ENCODE results near the gene SPSB4. TPM values are rescaled to one million over a fixed set of nuclear protein-coding genes. Genes with fewer than 3 reads are reported as not detected.
A peak's percentile ranks its signal among the peaks of the same experiment; 100 is the strongest.
"Not testable (repeated sequence)": the region's sequence is repeated elsewhere in the genome, so short reads cannot be mapped to it uniquely, and the experiment has no call there.

SPSB4 gene
- total RNA-seq, 1 experiment from 2014 or later: 0.05 TPM

GRCh38 chr3:141015481-141015880, 35.7 kb upstream of the SPSB4 start:
- ATAC-seq (no peak), DNase-seq (ENCODE audit: low read depth, low spot score) (no peak)
- no peak overlapping the region for H3K4me3 ChIP-seq (ENCODE audit: low read depth in 2 of 2, low read length in 2 of 2)
- no TSS peak for BruUV-seq (replicated peaks)
- TF ChIP-seq CTCF (IDR thresholded peaks at IDR 0.05): no peak
- TF ChIP-seq TCF7L2 (IDR thresholded peaks at IDR 0.05; ENCODE audit: low read depth, low read length): no peak
- TF ChIP-seq SIN3A (IDR thresholded peaks at IDR 0.05; ENCODE audit: borderline replicate concordance, insufficient read depth, low read depth, low read length): no peak
- no peak for TF ChIP-seq REST (IDR thresholded peaks at IDR 0.05; ENCODE audit: insufficient read depth in 1 of 2, low read depth in 2 of 2, low read length in 1 of 2)
- no peak for TF ChIP-seq POLR2AphosphoS5 (IDR thresholded peaks at IDR 0.05; ENCODE audit: low read depth, low read length)
- intact Hi-C loops (cut with micrococcal nuclease; ENCODE audit: unreplicated experiment): no loop called here
- no peaks in the 10 kb centered on the region for H3K4me1 ChIP-seq (ENCODE audit: control insufficient read depth, insufficient read depth, low read length)
- in situ Hi-C loops (cut with HindIII; ENCODE audit: low pct_unique_long_range_greater_than_20kb, low sequenced_read_pairs): no loop called here
- no peaks in the 10 kb centered on the region for H3K36me3 ChIP-seq (ENCODE audit: control insufficient read depth, insufficient read depth, low read length)
- peaks cover 15% of the 10 kb centered on the region for H3K27me3 ChIP-seq (ENCODE audit: control insufficient read depth, insufficient read depth, low read length)
- no peak overlapping the region for H3K27ac ChIP-seq (ENCODE audit: low read length)
- ChIA-PET POLR2A (no interaction called here), CTCF (no interaction called here)
- no peaks in the 10 kb centered on the region for H3K9me3 ChIP-seq (ENCODE audit: control insufficient read depth, insufficient read depth, low read depth, low read length)

- H3K27me3 ChIP-seq (ENCODE audit: control insufficient read depth, insufficient read depth, low read length); BruUV-seq (replicated peaks); H3K4me3 ChIP-seq (ENCODE audit: low read depth in 2 of 2, low read length in 2 of 2); POLR2A ChIA-PET; DNase-seq (ENCODE audit: low read depth, low spot score); CTCF ChIA-PET; H3K4me1 ChIP-seq (ENCODE audit: control insufficient read depth, insufficient read depth, low read length); in situ Hi-C loops (cut with HindIII; ENCODE audit: low pct_unique_long_range_greater_than_20kb, low sequenced_read_pairs); intact Hi-C loops (cut with micrococcal nuclease; ENCODE audit: unreplicated experiment); ATAC-seq; H3K36me3 ChIP-seq (ENCODE audit: control insufficient read depth, insufficient read depth, low read length); H3K27ac ChIP-seq (ENCODE audit: low read length); H3K9me3 ChIP-seq (ENCODE audit: control insufficient read depth, insufficient read depth, low read depth, low read length): not testable (repeated sequence)
These were observed 33.5 kb upstream of the SPSB4 start for GRCh38 chr3:141017366-141018322.

- ChIA-PET POLR2A (no interaction called here), CTCF (no interaction called here)
- Histone ChIP-seq H3K4me3 (ENCODE audit: low read depth in 2 of 2, low read length in 2 of 2) (no peak overlapping the region), H3K27me3 (ENCODE audit: control insufficient read depth, insufficient read depth, low read length) (peaks cover 16% of the 10 kb centered on the region), H3K36me3 (ENCODE audit: control insufficient read depth, insufficient read depth, low read length) (no peaks in the 10 kb centered on the region), H3K27ac (ENCODE audit: low read length) (no peak overlapping the region), H3K4me1 (ENCODE audit: control insufficient read depth, insufficient read depth, low read length) (no peaks in the 10 kb centered on the region), H3K9me3 (ENCODE audit: control insufficient read depth, insufficient read depth, low read depth, low read length) (no peaks in the 10 kb centered on the region)
- intact Hi-C loops (cut with micrococcal nuclease; ENCODE audit: unreplicated experiment): no loop called here
- no TSS peak for BruUV-seq (replicated peaks)
- TF ChIP-seq POLR2AphosphoS5 (IDR thresholded peaks at IDR 0.05; ENCODE audit: low read depth, low read length): no peak
- TF ChIP-seq SIN3A (IDR thresholded peaks at IDR 0.05; ENCODE audit: borderline replicate concordance, insufficient read depth, low read depth, low read length): no peak
- TF ChIP-seq TCF7L2 (IDR thresholded peaks at IDR 0.05; ENCODE audit: low read depth, low read length): no peak
- TF ChIP-seq CTCF (IDR thresholded peaks at IDR 0.05): no peak
- TF ChIP-seq REST (IDR thresholded peaks at IDR 0.05; ENCODE audit: insufficient read depth in 1 of 2, low read depth in 2 of 2, low read length in 1 of 2): no peak
- in situ Hi-C loops (cut with HindIII; ENCODE audit: low pct_unique_long_range_greater_than_20kb, low sequenced_read_pairs): no loop called here
- no peak for DNase-seq (ENCODE audit: low read depth, low spot score)
- peak; percentile 42; the same call in 1 of the 2 replicates for ATAC-seq
These were observed 31.9 kb upstream of the SPSB4 start for GRCh38 chr3:141019244-141019643.
